ENCODE results near the gene PHF14.

The PHF14 gene

DNA sequence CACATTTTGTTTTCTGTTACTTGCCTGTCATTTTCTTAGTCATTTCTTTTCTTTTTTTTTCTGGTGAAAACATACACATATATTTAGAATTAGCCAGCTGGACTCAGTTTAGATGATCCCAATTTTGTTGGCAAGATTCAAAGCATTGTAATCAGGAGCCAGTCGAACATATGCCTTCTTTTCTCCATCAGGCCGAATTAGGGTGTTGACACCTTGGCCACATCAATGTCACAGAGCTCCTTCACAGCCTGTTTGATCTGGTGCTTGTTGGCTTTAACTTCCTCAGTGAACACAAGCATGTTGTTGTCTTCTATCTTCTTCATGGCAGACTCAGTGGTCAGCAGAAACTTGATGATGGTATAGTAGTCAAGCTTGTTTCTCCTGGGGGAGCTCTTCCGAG, 32.6 kb downstream of the PHF14 start:
- Histone ChIP-seq H3K4me3 (no peak overlapping the region), H3K27ac (no peak overlapping the region), H3K27me3 (no peaks in the 10 kb centered on the region), H3K36me3 (peaks cover 0 to 5% (median 0%) of the 10 kb centered on the region in 3 donors), H3K9me3 (no peaks in the 10 kb centered on the region), H3K4me1 (peaks cover 0 to 5% (median 0%) of the 10 kb centered on the region in 4 donors)
- TF ChIP-seq, protein P1, sequence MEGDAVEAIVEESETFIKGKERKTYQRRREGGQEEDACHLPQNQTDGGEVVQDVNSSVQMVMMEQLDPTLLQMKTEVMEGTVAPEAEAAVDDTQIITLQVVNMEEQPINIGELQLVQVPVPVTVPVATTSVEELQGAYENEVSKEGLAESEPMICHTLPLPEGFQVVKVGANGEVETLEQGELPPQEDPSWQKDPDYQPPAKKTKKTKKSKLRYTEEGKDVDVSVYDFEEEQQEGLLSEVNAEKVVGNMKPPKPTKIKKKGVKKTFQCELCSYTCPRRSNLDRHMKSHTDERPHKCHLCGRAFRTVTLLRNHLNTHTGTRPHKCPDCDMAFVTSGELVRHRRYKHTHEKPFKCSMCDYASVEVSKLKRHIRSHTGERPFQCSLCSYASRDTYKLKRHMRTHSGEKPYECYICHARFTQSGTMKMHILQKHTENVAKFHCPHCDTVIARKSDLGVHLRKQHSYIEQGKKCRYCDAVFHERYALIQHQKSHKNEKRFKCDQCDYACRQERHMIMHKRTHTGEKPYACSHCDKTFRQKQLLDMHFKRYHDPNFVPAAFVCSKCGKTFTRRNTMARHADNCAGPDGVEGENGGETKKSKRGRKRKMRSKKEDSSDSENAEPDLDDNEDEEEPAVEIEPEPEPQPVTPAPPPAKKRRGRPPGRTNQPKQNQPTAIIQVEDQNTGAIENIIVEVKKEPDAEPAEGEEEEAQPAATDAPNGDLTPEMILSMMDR (IDR thresholded peaks at IDR 0.05): no peak
- intact Hi-C loops (cut with DNase I; ENCODE audit: low total_unique reads): no loop called here
- no peak for DNase-seq

DNA sequence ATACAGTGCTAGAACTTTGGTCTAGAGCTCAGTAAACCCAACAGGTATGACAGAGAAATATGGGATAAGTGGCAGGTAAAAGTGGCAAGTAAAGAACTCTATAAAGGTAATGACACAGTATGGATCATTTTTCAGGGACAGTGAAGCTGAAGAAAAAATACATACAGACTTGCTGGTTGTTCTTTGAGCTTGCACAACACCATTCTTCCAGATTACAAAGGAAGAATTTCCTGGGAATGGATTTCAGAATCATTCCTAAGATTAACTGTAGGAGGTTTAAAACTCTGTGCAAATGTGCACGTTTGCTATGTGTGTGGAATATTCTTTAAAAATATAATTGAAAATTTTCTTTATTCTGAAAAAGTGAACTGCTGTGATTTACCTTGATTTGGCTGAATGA, 36.0 kb downstream of the PHF14 start:
- DNase-seq: no peak
- TF ChIP-seq, protein P1 (IDR thresholded peaks at IDR 0.05): no peak
- H3K27ac ChIP-seq: no peak overlapping the region
- H3K27me3 ChIP-seq: no peaks in the 10 kb centered on the region
- intact Hi-C loops (cut with DNase I; ENCODE audit: low total_unique reads): no loop called here
- no peaks in the 10 kb centered on the region for H3K9me3 ChIP-seq
- no peak overlapping the region for H3K4me3 ChIP-seq
- peaks cover 0 to 9% (median 0%) of the 10 kb centered on the region in 4 donors for H3K4me1 ChIP-seq
- H3K36me3 ChIP-seq: peaks cover 5 to 6% (median 5%) of the 10 kb centered on the region in 3 donors

DNA sequence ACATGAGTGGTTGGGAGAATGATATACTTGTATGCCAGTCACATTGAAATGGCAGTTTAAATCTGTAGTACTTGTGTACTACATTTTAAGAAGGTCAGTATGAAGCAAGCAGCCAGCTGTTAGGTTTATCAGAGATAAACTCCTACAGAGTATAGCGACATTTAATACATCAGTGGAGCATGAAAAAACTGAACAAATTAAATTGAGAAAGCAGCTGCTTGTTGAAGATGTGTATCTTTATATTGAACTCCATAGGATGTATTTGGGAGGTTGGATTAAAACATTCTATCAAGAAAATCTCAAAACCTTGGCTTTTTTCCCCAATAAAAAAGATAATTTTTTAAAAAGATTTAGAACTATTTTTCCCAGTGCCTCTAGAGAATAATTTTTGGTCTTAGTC, 47.8 kb downstream of the PHF14 start:
- Histone ChIP-seq H3K27me3 (no peaks in the 10 kb centered on the region), H3K9me3 (peaks cover 0 to 6% (median 0%) of the 10 kb centered on the region in 3 donors), H3K27ac (no peak overlapping the region), H3K36me3 (peaks cover 3 to 26% (median 23%) of the 10 kb centered on the region in 3 donors), H3K4me1 (no peaks in the 10 kb centered on the region), H3K4me3 (no peak overlapping the region)
- TF ChIP-seq, protein P1 (IDR thresholded peaks at IDR 0.05): no peak
- DNase-seq: no peak
- intact Hi-C loops (cut with DNase I; ENCODE audit: low total_unique reads): no loop called here

DNA sequence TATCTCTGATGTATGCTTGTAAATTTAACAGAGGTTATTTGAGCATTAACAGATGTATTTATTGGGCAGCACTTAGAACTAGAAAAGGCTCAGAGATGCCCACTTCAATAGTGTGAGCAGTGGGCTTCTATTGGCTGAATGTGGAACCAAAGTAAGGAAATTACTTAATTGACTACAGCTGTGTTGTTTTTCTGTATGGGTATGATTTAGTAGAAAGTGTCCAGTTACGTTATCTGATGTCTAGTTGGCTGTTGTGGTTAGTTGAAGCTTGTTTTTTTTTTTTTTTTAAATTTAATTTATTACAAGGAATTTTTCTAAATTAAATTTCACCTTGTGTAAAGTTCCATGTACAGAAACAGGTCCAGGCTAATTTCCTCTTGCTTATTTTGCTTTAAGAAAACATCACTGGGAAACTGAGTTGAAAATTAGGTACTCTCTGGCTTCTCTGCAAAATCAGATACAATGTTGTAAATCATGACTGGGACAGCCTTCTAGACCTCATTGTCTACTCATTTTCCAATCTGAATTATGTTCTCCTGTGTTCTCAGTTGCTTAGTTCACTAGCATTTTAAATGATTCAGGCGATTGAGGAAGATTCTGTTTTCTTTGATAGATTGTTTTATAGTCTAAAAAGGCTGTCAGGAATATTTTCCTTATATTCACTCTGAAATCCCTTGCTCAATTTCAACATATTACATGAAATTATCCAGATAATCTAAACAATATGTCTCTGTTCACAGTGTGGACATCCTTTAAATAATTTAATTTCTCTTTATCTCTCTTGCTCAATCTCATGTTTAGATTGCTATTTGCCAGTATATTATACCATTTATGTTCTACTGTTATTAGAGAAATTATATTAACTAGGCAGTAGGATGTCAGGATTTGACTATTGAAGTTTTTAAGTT, 53.0 kb downstream of the PHF14 start:
- DNase-seq: no peak
- intact Hi-C loops (cut with DNase I; ENCODE audit: low total_unique reads): no loop called here
- TF ChIP-seq, protein P1 (IDR thresholded peaks at IDR 0.05): no peak
- Histone ChIP-seq H3K27ac (no peak overlapping the region), H3K36me3 (peaks cover 9 to 23% (median 22%) of the 10 kb centered on the region in 3 donors), H3K27me3 (no peaks in the 10 kb centered on the region), H3K9me3 (peaks cover 0 to 6% (median 0%) of the 10 kb centered on the region in 3 donors), H3K4me1 (no peaks in the 10 kb centered on the region), H3K4me3 (no peak overlapping the region)

DNA sequence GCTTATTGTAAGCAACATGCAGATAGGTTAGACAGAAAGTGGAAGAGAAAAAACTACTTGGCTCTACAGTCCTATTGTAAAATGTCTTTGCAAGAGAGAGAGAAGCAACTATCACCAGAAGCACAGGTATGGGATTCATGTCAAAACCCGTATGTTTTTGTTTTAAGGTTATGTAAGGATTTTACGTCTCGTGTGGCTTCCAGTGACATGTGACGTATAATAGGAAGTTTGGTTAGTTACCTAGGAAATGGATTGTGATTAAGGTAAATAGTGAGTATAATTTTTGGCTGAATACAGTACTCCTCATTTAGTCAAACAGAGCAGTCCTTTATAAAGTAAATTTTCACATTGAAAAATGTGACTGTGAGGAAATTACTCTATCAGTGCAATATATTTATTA, 62.0 kb downstream of the PHF14 start:
- H3K9me3 ChIP-seq: no peaks in the 10 kb centered on the region
- TF ChIP-seq, protein P1 (IDR thresholded peaks at IDR 0.05): no peak
- H3K27ac ChIP-seq: no peak overlapping the region
- no peak for DNase-seq
- H3K27me3 ChIP-seq: no peaks in the 10 kb centered on the region
- no peak overlapping the region for H3K4me3 ChIP-seq
- intact Hi-C loops (cut with DNase I; ENCODE audit: low total_unique reads): no loop called here
- H3K36me3 ChIP-seq: peaks cover 12 to 29% (median 15%) of the 10 kb centered on the region in 3 donors
- no peaks in the 10 kb centered on the region for H3K4me1 ChIP-seq

Data from tibial artery (tissue), 4 donors.